GOT3 (cell line): Measurements from ENCODE around the gene DMRT1.

ENCODE experiments used
- DNase-seq: peaks from one replicate; lab custom pipeline; 2025; ENCODE audit warnings: mixed read lengths; lab: John Stamatoyannopoulos, UW

DMRT1 gene

DNA sequence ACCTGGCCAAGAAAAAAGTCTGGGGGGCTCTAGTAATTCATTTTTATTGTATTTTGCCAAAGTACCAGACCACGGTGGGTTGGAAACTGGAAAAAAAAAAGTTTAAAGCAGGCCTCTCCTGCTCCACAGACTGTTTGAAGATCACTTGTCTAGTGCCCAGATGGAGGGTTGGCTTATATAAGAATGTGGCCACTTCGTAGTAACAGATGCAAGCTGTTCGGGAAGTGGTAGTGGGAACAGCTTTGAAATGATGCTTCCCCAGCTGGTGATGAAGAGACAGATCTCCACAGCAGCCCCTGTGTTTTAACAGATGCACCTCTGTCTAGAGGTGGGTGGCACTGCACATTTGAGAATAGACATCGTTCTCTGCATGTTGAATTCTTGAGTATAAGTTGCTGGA is 80.7 kb downstream of the DMRT1 start:
- DNase-seq = no peak

DNA sequence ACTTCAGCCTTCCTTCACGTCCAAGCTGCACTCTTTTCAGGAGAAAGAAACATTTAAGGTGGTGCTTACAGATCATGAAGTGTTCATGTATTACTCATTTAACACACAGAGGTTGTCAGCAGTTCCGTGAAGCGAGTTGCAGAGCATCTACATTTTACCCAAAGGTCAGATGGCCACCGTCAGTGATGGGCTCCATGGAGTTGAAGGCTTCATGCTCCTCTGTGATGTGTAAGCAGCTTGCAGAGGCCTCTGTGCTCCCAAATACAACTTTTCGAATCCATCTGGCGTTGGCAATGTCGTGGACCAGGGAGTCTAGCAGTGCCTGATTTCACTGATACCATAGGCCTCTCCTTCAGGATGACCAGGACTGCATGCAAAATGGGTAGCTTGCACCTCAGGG is 81.2 kb downstream of the DMRT1 start:
- DNase-seq = no peak

DNA sequence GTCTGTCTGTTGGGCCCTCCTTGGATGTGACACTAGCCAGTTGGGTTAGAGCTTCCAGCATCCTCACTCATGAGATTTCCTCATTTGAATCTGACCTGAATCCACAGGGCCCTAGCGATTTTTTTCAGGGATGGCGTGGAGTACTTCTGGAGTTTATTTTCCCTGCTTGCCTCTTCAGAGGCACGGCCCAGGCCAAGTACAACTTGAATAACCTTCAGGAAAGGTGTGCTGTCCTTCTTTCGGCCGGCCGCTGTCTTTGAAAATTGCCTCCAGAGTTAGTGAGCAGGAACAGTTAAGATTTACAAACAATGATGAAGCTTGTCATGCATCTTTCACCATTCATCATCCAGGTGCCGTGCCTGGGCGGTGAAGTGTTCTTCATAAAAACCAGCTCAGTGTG is 85.5 kb downstream of the DMRT1 start:
- DNase-seq = no peak

DNA sequence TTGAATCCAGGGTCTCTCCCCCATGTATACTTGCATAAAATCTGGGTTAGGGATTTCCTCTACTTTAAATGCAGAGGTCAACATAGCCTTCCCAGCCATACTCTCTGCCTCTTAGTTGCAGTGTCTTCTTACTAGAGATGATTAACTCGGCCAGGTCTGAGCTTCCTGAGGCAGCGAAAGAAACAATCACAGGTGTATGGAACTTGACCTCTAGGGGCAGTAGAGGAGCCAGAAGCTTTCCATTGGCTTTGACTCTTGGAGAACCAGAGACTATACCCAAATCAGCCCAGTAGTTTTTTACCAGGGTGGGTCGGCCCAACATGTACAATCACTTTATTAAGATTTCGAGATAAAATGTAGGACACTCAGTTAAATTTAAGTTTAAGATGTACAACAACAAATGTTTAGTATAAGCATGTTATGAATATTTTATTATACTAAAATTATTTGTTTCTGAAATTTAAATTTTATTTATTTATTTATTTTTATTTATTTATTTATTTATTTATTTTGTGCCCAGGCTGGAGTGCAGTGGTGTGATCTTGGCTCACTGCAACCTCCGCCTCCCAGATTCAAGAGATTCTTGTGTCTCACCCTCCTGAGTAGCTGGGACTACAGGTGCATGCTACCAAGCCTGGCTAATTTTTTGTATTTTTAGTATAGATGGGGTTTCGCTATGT is 87.0 kb downstream of the DMRT1 start:
- DNase-seq = no peak

DNA sequence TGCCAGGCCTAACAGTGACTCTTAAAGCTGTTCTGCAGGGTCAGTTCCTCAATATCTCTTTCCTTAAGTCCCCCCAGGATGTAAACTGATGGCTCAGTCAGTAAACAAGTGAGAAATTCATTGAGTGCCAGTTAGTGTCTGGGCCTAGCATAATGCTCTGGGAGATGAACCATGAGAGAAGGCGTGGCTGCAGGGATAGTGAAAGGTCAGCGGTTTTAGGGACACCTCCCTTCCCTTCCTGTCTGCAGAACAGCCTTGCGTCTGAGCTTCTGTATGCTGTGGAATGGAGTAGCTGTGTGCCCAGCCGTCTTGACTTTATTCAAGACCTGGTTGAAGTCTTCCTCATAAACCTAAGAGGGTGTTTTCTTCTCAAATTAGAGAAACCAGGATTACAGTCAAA is 88.2 kb downstream of the DMRT1 start:
- no peak for DNase-seq

DNA sequence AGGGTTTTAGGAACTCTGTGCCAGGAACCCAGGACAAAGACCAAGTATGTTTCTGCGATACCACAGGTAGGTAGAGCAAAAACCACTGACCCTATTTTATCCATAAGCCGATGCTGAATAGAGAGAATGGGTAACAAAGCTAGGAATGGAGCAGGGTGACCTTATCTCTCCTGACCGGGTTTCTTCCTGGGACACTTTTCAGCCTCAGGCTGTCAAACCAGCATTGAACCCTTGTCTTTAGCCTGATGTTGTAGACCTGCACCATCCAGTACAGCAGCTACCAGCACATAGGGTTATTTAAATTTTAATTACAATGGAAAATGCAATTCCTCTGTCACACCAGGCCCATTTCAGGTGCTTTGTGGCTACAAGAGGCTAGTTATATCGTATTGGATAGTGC is 91.9 kb downstream of the DMRT1 start:
- DNase-seq = no peak

DNA sequence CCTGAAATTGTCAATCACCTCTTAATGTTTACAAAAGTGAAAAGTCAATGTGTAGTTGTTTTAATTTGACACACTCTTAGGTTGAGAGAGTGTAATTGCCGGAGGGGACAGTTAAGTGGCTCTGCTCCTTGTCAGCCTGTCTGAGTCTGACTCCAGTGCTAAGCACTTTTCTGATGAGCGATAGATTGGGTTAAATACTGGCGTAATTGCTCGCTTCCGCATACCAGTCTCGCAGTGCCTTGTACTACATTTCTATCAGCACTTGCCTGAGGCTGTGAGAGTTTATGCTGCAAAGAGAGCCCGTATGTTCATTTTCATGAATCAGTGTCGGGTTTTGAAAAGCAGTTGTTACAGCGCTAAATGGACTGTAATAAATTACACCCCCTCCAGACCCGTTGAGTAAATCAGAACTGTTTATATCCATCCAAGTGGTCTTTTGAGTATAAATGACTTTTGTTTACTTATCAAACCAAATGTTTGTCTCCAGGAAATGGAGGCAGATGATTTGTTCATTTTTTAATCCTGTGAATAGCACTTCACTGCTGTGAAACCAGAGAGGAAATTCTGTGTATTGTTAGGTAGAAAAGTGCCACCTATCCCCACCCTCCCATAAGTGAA is 94.0 kb downstream of the DMRT1 start:
- no peak for DNase-seq

DNA sequence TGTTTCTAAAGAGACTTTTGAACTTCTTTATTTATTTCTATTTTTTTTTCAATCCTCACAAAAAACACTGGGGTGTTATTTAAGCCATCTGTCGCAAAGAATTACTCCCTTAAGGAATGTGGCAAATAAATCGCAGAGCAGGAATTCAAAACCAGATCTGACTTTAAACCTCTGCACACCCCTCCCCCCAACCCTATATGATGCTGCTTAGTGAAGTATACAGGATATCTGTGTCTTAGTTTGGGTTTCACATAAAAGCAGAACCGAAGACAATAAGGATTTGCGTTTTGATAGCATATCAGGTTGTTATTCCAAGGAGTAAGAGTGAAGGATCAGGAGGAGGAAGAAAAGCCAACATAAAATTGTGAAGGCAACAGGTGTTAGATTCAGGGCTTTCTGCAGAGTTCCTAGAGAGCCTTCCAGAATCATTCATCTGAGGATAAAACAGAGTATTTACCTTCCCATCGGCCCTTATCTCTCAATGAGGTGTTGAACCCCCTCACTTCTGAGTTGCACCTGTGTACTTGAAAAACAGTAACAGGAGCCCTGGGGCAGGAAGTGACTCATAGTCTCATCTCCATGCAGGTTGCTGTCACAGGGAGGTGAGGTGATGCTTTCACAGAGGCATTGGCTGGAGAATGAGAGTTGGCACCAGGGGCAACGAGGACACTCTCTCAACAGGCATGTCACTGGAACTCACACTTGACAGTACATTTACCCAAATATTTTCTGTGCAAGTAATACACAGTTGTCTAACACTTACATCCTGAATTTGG is 101.5 kb downstream of the DMRT1 start:
- no peak for DNase-seq

DNA sequence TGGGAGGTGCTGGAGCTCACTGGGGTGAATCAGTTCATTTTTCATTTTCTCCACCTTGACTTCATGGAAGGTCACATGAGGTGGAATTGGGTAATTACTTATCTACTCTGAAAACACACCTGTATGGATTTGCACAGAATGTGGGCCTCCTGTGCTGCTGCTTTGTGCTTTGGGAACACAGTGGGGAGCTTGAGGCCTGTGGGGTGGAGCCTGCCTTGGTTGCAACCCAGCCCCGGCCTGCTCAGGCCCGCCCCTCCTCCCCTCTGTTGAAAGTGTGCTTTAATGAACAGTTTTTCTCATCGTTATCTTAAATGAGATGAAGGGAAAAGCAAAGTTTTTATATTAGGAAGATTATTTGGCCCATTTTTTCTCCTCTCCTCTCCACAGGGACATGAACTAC is 106.5 kb downstream of the DMRT1 start:
- DNase-seq = no peak

DNA sequence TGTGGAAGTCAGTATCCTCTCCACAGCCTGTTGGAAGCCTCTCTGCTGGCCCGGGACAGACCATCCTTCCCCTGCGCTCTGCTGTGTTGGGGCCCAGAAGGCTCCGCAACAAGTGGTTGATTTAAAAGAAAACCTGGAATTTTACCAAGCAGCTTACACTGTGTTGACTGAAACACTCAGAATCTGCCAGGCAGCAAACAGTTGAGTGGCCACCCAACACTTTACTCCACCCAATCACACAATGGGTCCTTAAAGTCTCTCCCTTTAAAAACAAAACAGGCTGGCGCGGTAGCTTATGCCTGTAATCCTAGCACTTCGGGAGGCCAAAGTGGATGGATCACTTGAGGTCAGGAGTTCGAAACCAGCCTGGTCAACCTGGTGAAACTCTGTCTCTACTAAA is 107.0 kb downstream of the DMRT1 start:
- DNase-seq = no peak

DNA sequence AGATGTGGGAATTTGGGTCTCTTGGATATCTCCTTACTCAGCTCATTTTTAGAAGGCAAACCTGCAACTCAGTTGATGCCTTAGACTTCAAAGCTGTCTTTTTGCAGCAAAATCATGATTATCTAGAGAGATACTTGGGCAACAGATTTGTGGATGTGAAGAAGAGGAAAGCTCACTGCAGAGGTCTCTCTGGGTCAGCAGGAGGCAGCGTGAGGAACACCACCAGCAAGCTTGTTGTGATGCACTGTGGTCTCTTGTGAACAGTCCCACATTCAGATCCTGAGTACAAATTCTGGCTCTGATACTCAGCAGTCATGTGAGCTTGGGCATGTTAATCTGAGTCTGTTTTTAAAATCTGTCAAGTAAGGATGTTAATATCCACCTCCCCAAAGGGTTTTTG is 108.6 kb downstream of the DMRT1 start:
- no peak for DNase-seq

DNA sequence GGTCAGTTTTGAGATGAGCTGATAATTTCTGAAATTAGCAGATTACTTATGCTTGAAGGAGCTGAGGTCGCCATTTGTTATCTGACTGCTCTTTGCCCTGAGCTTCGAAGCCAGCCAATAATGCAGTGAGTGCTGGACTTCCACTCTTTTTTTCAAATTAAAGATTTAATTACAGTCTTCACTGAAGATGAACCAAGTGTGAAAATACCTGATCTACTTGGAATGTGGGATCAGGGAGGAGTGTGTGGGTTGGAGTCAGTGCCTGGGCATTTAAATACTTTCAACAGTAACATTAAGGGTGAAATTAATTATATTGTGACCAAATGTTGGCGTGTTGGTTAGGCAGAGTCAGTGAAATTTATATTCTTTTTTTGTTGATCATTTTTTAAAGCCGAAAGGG is 111.0 kb downstream of the DMRT1 start:
- no peak for DNase-seq

DNA sequence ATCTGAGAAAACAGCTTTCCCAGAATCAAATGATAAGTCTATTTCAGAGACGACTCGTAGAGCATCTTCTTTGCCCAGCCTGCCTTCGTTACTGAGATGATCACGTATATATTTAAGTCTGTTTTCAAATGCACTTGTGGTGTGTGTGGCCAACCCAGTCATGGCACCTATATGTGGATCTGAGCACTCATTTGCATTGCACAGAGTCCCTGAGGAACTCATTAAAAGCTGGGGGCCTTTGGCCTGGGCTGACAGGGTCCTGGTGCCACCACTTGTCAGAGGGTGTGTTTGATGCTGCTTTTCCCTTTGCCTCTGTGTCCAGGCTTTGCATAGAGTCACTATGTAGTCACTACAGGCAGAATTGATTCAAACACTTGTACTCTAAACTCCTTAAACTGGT is 117.6 kb downstream of the DMRT1 start:
- DNase-seq = no peak

DNA sequence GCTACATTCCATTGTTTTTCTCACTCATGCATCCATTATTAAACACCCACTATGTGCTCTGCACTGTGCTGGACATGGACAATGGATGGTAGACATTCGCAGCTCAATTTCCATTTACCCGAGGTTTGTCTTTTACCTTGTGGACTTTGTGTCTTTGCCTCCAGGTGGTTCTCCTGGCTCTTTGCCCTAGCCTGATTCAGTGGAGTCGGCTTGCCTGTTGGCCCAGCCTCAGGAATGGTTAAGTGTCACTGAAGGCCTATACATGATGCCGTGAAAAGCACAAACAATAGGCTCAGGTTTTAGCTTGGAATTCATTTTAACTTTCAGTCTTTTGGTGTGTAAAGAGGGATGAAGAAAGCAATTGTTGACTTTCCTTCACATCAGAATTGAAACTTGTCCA is 118.4 kb downstream of the DMRT1 start:
- DNase-seq = no peak

DNA sequence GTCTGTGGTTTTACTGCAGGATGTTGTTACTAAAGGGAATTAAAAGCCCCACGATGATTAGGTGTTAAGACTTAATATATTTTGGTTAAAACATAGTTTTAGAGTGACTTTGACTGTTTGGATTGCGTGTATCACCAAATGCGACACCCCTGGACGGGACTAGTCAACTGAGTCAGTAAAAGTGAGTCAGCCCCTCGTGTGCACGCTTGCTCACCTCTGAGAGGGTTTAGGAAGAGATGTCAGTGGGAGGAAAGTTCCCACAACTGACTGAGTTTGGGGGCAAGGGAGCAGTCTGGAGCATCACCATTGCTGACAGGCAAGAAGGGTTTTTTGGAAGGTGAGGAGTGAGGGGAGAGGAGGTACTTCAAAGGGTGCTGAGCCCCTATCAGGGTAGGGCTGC is 120.5 kb downstream of the DMRT1 start:
- no peak for DNase-seq

DNA sequence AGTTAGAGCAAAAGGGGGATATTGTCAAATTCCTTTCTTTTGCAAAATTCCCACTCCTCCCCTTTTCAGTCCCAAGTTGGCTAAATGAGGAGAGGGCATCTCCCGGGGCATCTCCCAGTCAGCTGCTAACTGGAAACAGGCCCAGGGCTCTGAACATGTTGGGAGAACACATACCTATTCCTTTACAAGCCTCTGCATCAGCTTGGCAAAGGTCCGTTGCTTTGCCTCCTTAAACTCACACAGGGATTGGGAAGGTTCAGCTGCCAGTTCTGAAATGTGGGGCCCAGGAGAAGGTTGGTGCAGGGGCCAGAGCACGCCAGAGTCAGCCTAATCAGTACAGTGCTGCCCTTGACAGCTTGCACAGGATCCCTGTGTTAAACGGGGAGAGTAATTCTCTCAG is 124.0 kb downstream of the DMRT1 start:
- no peak for DNase-seq

DNA sequence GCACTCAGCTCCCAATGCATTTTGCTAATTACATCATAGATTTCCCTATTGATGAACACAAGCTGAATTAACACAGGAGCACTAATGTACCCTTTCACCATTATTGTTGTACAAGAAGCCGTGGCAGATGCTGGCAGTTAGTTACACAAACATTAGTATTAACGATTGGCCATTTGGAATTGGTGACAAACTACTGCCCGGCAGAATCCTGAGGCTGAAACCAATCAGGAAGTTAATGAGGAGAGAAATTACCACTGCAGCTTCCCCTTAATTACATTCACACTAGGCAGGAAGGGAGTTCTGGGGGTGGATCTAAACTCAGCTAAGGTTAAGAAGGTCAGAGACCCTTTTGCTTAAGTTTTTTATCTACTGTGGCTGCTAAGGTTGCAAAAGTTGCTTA is 125.4 kb downstream of the DMRT1 start:
- no peak for DNase-seq

DNA sequence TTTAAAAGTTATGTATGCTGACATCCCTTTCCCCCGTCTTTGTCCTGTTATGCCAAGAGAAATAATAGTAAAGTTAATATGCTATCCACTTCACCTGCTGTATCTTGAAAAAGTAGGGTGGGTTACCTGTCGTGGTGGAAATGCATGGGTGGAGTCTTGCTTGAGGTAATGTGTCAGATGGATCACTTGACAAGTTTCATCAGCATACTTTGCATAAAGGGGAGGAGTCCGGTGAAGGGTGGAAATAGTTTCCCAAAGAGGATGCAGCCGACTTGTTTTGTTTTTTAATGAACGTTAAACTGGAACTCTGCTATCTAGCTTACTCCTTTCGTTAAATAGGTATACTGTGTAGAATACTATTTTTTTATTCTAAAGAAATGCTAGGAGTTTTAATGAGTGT is 125.9 kb downstream of the DMRT1 start:
- DNase-seq = no peak

DNA sequence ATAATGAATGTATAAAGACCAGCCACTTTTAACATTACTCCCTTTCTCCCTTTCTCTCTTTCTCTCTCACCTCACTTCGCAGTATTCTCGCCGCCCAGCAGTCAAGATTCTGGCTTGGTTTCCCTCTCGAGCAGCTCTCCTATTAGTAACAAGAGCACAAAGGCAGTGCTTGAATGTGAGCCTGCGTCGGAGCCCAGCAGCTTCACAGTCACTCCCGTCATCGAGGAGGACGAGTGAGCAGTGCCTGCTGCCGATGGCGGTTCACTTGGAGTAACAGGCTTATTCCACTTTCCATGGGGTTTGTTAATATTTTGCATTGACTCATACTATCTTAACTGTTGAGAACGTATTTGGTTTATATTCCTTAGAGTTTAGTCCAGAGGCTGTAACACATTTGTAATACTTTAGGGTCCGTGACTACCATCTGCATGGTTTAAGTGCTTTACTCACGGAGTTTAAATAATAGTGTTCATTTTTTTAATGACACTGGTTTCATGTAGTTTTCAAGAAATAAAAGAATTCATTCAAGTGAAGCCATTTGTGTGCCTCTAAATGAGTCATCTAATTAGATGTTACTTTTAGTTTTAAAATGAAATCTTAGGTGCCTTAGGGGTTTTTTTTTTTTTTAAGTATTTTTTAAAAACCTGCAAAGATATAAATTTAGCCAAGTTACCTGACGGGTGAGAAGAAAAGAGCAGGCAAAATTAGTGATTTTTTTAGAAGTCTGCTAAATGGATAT is 126.6 kb downstream of the DMRT1 start:
- no peak for DNase-seq

DNA sequence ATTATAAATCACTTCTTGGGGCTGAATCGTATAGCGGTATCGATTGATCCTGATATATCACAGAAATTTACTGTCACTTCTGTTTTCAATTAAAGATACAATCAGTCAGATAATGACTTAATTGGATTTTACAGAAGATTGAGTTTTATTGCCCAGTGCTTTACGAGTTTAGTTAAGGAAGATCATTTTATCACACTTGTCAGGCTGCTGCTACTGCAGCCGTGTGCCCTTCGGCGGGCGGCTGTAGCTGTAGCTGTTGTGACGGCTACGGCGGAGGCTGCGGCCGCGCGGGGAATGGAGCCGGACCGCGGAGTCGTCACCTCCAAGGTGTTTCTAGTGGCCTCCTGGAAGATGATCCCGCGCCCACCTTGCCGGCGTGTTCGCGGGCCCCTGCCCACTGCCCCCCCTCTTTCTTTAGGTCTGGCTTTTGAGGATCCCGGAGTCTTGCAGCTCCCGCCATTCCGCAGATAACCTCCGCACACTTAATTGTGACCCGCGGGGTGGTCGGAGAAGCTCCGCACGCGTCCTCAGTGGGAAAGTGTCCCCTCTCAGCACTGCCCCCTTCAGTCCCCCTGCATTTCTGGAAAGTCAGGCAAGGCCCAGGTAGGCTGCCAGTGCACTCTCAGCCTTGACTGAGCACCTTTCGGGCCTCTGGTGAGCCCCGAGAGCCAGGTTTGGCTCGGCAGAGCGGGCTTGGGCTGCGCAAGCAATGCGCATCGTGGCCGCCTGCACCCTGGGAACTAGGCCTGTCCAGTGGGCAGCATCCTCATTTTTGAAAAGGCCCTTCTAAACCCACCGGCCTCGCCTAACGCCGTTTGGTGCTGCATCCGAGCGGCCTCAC is 128.0 kb downstream of the DMRT1 start:
- DNase-seq = no peak

DNA sequence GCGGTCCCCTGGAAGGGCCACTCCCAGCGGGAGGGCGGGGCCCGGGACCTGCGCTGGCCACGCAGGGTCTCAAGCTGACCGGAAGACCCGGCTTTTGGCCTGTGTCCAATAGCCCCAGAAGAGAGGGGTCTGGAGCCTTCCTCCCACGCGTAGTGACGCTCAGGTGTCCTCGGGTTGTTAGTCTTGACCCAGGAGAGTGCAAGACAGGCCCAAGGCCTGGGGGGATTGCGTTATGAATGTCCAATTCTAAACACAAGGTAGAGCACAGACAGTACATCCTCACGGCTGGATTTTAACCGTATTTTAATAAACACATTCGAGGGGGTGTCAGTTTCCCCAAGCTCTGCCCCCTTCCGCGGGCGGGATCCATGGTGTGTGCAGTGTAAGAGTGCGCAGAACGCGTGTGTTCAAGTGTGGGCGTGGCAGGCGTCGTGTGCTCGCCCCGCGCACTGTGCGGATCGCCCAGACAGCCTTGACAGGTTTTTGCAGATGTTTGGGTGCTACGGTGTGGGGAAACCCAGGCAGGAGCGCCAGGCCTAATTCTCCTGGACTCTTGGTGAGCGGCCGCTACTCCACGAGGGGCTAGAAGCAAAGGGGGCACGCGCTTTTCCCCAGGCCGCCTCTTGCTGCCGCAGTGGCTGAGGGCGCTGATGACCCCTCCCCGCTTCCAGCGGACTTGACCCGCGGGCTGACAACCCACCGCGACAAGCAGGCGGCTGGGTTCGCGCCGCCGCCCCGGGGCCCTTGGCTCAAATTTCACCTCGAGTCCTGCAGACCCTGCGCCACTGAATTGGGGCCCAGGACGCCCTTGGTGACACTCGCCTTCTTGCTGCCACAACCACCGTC is 128.9 kb downstream of the DMRT1 start:
- no peak for DNase-seq
